Testis (tissue), 2 donors: ENCODE results near the gene PLOD3.

Experiments used
- POLR2A ChIP-seq: fragments of 450-650 bp; IDR thresholded peaks from one replicate; pipeline ENCODE4 v1.6.1; 2017; ENCODE audit warnings: antibody characterized with exemption, mild to moderate bottlenecking, moderate library complexity
- TF ChIP-seq, protein P1 (sequence below), 3 experiments: fragments of 450-650 bp in 2 of 3; fragments of 200-600 bp in 1 of 3; sonication (generic) in 1 of 3; IDR thresholded peaks; one replicate each; pipeline ENCODE4 v1.5.1; 2016 to 2019; ENCODE audit warnings: antibody characterized with exemption in 3 of 3, mild to moderate bottlenecking in 2 of 3, moderate library complexity in 1 of 3

GRCh38 chr7:101248276-101248675 is 30.9 kb upstream of the PLOD3 start:
- TF ChIP-seq, protein P1, sequence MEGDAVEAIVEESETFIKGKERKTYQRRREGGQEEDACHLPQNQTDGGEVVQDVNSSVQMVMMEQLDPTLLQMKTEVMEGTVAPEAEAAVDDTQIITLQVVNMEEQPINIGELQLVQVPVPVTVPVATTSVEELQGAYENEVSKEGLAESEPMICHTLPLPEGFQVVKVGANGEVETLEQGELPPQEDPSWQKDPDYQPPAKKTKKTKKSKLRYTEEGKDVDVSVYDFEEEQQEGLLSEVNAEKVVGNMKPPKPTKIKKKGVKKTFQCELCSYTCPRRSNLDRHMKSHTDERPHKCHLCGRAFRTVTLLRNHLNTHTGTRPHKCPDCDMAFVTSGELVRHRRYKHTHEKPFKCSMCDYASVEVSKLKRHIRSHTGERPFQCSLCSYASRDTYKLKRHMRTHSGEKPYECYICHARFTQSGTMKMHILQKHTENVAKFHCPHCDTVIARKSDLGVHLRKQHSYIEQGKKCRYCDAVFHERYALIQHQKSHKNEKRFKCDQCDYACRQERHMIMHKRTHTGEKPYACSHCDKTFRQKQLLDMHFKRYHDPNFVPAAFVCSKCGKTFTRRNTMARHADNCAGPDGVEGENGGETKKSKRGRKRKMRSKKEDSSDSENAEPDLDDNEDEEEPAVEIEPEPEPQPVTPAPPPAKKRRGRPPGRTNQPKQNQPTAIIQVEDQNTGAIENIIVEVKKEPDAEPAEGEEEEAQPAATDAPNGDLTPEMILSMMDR (IDR thresholded peaks at IDR 0.05), result no peak
- TF ChIP-seq POLR2A, result no peak
